Adrenal gland (tissue), 12 donors: ENCODE data around the gene ANKRD44. TPM values are rescaled to one million over a fixed set of nuclear protein-coding genes. Genes with fewer than 3 reads are reported as not detected.

ENCODE experiments used
- DNase-seq, 7 donors: peaks; one replicate each; pipeline ENCODE4 v3.0.0-alpha.2; 2019 to 2020
- H3K27ac ChIP-seq, 5 donors: fragments of 200-600 bp; sonication (generic) in 4 of 5; 1 replicate in 3 of 5; 2 replicates in 2 of 5; pipeline versions ENCODE4 v1.5.1 to v1.8.0; 2016 to 2020; ENCODE audit warnings: mild to moderate bottlenecking in 1 of 5
- H3K27me3 ChIP-seq: fragments of 200-600 bp; 2 replicates; pipeline ENCODE4 v1.8.0; 2021
- H3K36me3 ChIP-seq, 2 donors: fragments of 200-600 bp; replicated peaks in 1 of 2; 1 replicate in 1 of 2; 2 replicates in 1 of 2; pipeline versions ENCODE4 v1.5.1 to v1.8.0; 2018 to 2022
- H3K4me1 ChIP-seq, 2 donors: fragments of 200-600 bp; replicated peaks in 1 of 2; 1 replicate in 1 of 2; 2 replicates in 1 of 2; pipeline versions ENCODE4 v1.5.1 to v1.8.0; 2018 to 2021
- H3K4me3 ChIP-seq, 4 donors: fragments of 200-600 bp; sonication (generic) in 3 of 4; one replicate each; pipeline ENCODE4 v1.5.1; 2016 to 2018
- H3K9me3 ChIP-seq, 3 donors: fragments of 200-600 bp; sonication (generic) in 1 of 3; replicated peaks in 1 of 3; 1 replicate in 2 of 3; 2 replicates in 1 of 3; pipeline versions ENCODE4 v1.5.1 to v1.8.0; 2016 to 2021
- POLR2A ChIP-seq, 2 donors: fragments of 450-650 bp; IDR thresholded peaks; one replicate each; pipeline ENCODE4 v1.6.1; 2017; ENCODE audit warnings: antibody characterized with exemption in 2 of 2, mild to moderate bottlenecking in 2 of 2, moderate library complexity in 1 of 2
- WGBS, 4 donors: extraction: QIAGEN DNeasy Blood & Tissue Kit in 2 of 4; methylation state at CpG; one replicate each; pipeline versions ENCODE4 v1.1.5 to v1.1.7; 2013 to 2017; 5-methylcytosine and 5-hydroxymethylcytosine counted together
- intact Hi-C, 2 donors: fragments of 100-400 bp; cut with DNase I; formaldehyde crosslinking; loops; one replicate each; pipeline versions ENCODE4 v1.14.1 to v1.15.0; 2022 to 2023
- polyA plus RNA-seq, 3 donors: library from polyadenylated mRNA; stranded (reverse); fragments of 200-250 nt in 2 of 3; fragments of 350-450 nt in 1 of 3; fragmentation: Illumina TruSeq in 1 of 3; extraction: RNeasy Lipid Tissue Mini Kit (QIAGEN cat#74804) in 1 of 3; gene quantifications; one replicate each; pipeline ENCODE4 v1.2.3, GENCODE V29; 2013 to 2014
- total RNA-seq, 9 donors: library from RNA; depleted of rRNA in 4 of 9; stranded (reverse); fragments of >200 nt in 4 of 9; fragments of 120-200 nt in 1 of 9; fragmentation: NEBNext Ultra II Directional in 1 of 9; extraction: Animal tissue kit (Norgen Biotek cat#: 25700) in 1 of 9; gene quantifications; one replicate each; pipeline versions ENCODE4 v1.1.0 to v1.2.4, GENCODE V29; 2013 to 2023
- TF ChIP-seq, protein P1 (sequence below), 6 experiments: fragments of 450-650 bp in 4 of 6; fragments of 200-600 bp in 2 of 6; sonication (generic) in 1 of 6; IDR thresholded peaks; 1 replicate in 5 of 6; 2 replicates in 1 of 6; pipeline versions ENCODE4 v1.5.1 to v1.8.0; 2016 to 2021; ENCODE audit warnings: antibody characterized with exemption in 6 of 6, mild to moderate bottlenecking in 2 of 6, moderate library complexity in 1 of 6
- donor health status: healthy with polysubstance abuse.
- donor health status: Bipolar disorder and iron deficiency.
- donor health status: DM: yes; HTN: yes; CAD: no.
- donor health status: DM: no; HTN: no; CAD: no.
- donor health status: DM: no; HTN: no; CAD: no.
- donor health status: DM: yes; HTN: yes; CAD: no.

The ANKRD44 gene
- total and polyA plus RNA-seq, 12 donors: 3.8 to 40.2 (median 21.3) TPM

DNA sequence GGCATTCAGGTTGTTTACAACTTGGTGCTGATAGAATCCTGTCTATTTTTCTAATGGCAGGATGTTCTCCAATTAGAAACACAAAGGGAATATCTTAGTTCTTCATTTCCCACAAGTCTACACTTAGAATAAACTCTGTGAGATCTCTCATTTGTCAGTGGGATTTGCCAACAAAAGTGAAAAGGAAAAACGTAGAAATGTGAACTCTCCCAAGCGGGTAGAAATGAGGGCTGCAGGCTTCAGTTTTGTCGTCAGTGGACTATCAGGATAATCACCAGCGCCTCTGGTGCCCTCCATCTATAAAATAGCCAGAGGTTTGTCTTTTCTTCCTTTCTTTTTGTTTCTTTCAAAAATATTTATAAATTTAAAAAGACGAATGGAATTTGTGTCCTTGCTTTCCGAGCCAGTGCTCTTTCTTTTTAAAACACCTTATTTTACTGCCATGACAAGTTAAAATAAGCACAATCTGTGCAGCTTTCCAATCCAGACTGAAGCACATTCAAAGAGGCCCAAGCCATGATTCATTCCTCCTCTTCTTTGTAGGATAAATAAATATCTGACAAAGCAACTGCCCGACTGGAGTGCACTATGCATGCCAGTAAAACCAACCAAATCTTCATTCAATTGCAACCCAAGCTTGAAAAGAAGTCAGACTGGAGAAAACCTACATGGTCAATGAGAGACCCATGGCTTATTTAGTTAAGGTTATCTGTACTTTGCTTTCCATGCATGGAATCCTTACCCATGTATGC lies 185.8 kb downstream of the ANKRD44 start:
- TF ChIP-seq, protein P1, sequence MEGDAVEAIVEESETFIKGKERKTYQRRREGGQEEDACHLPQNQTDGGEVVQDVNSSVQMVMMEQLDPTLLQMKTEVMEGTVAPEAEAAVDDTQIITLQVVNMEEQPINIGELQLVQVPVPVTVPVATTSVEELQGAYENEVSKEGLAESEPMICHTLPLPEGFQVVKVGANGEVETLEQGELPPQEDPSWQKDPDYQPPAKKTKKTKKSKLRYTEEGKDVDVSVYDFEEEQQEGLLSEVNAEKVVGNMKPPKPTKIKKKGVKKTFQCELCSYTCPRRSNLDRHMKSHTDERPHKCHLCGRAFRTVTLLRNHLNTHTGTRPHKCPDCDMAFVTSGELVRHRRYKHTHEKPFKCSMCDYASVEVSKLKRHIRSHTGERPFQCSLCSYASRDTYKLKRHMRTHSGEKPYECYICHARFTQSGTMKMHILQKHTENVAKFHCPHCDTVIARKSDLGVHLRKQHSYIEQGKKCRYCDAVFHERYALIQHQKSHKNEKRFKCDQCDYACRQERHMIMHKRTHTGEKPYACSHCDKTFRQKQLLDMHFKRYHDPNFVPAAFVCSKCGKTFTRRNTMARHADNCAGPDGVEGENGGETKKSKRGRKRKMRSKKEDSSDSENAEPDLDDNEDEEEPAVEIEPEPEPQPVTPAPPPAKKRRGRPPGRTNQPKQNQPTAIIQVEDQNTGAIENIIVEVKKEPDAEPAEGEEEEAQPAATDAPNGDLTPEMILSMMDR (IDR thresholded peaks at IDR 0.05): no peak
- no peak for TF ChIP-seq POLR2A (IDR thresholded peaks at IDR 0.05)
- no peak overlapping the region for H3K4me3 ChIP-seq
- peak overlapping the region in 4 of 5 donors; percentile 25 to 61 (median 50) for H3K27ac ChIP-seq
- WGBS, 4 donors: 45 to 53% (median 47%) methylated on average over 7 of the region's 7 CpGs
- no peaks in the 10 kb centered on the region for H3K27me3 ChIP-seq
- peaks cover 0 to 11% of the 10 kb centered on the region in 2 donors for H3K36me3 ChIP-seq
- peaks cover 19 to 32% of the 10 kb centered on the region in 2 donors for H3K4me1 ChIP-seq
- intact Hi-C loops: no loop called here
- H3K9me3 ChIP-seq: no peaks in the 10 kb centered on the region
- DNase-seq: peak in 3 of 7 donors; percentile 3 to 37 (median 35)

DNA sequence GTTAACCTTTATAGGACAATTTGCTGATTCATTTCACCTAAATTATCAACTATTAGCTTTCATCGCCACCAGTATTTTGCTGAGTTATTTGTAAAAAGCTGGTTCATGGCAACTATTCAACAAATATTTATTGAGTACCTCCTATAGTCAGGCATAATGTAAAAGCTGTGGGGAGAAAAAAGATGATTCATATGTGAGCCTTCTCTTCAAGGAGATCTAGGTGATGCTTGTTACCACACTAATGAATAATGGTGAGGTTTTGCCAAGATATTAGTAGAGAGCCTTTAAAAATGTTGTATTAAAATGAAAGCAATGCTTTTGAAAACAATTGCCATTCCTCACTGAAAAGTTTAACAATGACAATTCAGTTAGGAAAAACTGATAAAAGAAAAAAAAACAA lies 187.8 kb downstream of the ANKRD44 start:
- DNase-seq: no peak
- no peaks in the 10 kb centered on the region for H3K27me3 ChIP-seq
- no peak overlapping the region for H3K27ac ChIP-seq
- no peaks in the 10 kb centered on the region for H3K9me3 ChIP-seq
- H3K36me3 ChIP-seq: peaks cover 0 to 11% of the 10 kb centered on the region in 2 donors
- intact Hi-C loops: no loop called here
- TF ChIP-seq, protein P1 (IDR thresholded peaks at IDR 0.05): no peak
- TF ChIP-seq POLR2A (IDR thresholded peaks at IDR 0.05): no peak
- peaks cover 19 to 20% of the 10 kb centered on the region in 2 donors for H3K4me1 ChIP-seq
- H3K4me3 ChIP-seq: no peak overlapping the region
- 81 to 88% (median 82%) methylated on average over 1 of the region's 1 CpG for WGBS, 4 donors

DNA sequence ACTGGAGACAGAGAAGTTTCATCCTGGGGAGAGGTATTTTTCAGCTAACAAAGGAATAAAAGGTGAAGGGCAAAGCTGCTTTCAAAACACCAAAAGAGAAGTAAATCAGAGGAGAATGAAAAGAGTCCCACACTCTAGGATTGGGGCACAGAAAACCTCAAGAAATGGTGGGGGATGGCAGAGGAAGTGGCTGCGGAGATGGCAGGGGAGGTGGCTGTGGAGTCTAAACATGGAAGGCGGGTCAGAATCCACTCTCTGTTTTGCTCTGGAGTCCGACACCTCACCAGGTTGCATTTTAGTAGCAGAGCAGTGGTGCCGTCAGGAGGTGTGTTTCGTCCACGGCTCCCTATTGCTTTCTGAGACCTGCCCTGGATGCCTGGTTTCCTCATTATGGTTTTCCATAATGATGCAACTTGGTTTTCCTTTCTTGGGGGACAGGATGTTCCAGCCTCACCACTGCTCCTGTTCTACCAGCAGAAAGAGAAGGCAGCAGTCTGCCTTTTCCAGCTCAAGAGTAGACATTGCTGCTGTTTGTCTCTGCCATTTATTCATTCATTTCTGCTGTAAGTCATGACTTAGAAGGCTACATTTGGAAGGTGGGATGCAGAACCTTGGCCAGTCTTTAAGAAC lies 188.7 kb downstream of the ANKRD44 start:
- no peaks in the 10 kb centered on the region for H3K27me3 ChIP-seq
- 78 to 86% (median 83%) methylated on average over 6 of the region's 6 CpGs for WGBS, 4 donors
- H3K9me3 ChIP-seq: no peaks in the 10 kb centered on the region
- H3K36me3 ChIP-seq: peaks cover 0 to 11% of the 10 kb centered on the region in 2 donors
- TF ChIP-seq POLR2A (IDR thresholded peaks at IDR 0.05): no peak
- DNase-seq: no peak
- no peak overlapping the region for H3K27ac ChIP-seq
- intact Hi-C loops: no loop called here
- H3K4me1 ChIP-seq: peaks cover 19 to 20% of the 10 kb centered on the region in 2 donors
- no peak overlapping the region for H3K4me3 ChIP-seq

DNA sequence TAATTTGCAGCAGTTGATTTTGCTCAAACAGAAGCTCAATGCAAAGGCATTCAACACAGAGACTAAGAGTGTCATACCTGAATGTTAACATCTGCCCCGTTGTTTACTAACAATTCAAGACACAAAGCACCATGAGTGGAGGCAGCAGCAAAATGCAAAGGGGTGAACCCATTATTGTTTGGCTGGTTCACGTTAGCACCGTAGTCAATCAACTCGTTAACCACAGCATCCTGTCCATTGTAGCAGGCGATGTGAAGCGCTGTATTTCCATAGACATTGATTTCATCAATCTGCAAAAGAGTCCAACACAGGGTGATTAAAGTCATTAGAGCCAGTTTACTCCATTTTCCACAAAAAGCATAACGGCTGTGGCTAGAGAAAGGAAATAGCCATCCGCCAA lies 189.3 kb downstream of the ANKRD44 start:
- 94 to 96% (median 95%) methylated on average over 8 of the region's 8 CpGs for WGBS, 4 donors
- Histone ChIP-seq H3K27ac (no peak overlapping the region), H3K36me3 (peaks cover 0 to 11% of the 10 kb centered on the region in 2 donors), H3K4me1 (peaks cover 19 to 20% of the 10 kb centered on the region in 2 donors), H3K9me3 (no peaks in the 10 kb centered on the region), H3K27me3 (no peaks in the 10 kb centered on the region), H3K4me3 (no peak overlapping the region)
- intact Hi-C loops: no loop called here
- TF ChIP-seq POLR2A (IDR thresholded peaks at IDR 0.05): no peak
- TF ChIP-seq, protein P1 (IDR thresholded peaks at IDR 0.05): no peak
- DNase-seq: no peak
